Measurements from ENCODE around the gene TMEM30B. TPM values are rescaled to one million over a fixed set of nuclear protein-coding genes. Genes with fewer than 3 reads are reported as not detected.

Gene TMEM30B
- total and polyA plus RNA-seq, 2 of the 8 experiments (the other 6 are each of a cell fraction or from before 2014, with no cell fraction given), result 11.2 to 18.7 TPM

GRCh38 chr14:61323970-61324369 is 42.8 kb upstream of the TMEM30B start:
- no peak overlapping the region for H3K23ac ChIP-seq (ENCODE audit: insufficient read length)
- no peaks in the 10 kb centered on the region for H3K36me3 ChIP-seq (ENCODE audit: control insufficient read depth in 2 of 4, insufficient read depth in 4 of 4, low read length in 3 of 4)
- no peak overlapping the region for H3K4me3 ChIP-seq (ENCODE audit: extremely low read depth in 1 of 4, insufficient read depth in 2 of 4, low read depth in 3 of 4, low read length in 4 of 4)
- POLR2A ChIA-PET (ENCODE audit: partially characterized antibody), result interaction anchor here (0.7 kb wide), 1 partner anchor 15 kb away, joined by 6 read pairs; no protein-coding TSS in a partner anchor
- H4K8ac ChIP-seq (ENCODE audit: extremely low read depth, insufficient read depth, low read length), result no peak overlapping the region
- H4K5ac ChIP-seq (ENCODE audit: insufficient read length, low read depth, low read length), result no peak overlapping the region
- H2BK20ac ChIP-seq (ENCODE audit: low read length), result no peak overlapping the region
- peaks cover 15% of the 10 kb centered on the region; the same call in 1 of the 2 replicates for H3K23me2 ChIP-seq (ENCODE audit: low read depth, low read length)
- H3K27ac ChIP-seq (ENCODE audit: low read depth, low read length), result no peak overlapping the region
- no peak overlapping the region for H4K91ac ChIP-seq (replicated peaks; ENCODE audit: insufficient read length, low read length)
- H3K4ac ChIP-seq (replicated peaks; ENCODE audit: insufficient read length, low read depth, low read length), result no peak overlapping the region
- peaks cover 9 to 29% (median 23%) of the 10 kb centered on the region in 4 experiments for H3K27me3 ChIP-seq (replicated peaks in 1 of 4; ENCODE audit: control insufficient read depth in 3 of 4, extremely low read depth in 1 of 4, insufficient read depth in 3 of 4, low read length in 3 of 4)
- no peak overlapping the region for H2AK5ac ChIP-seq (ENCODE audit: low read depth, low read length)
- CTCF ChIA-PET (ENCODE audit: partially characterized antibody), result no interaction called here
- H2BK120ac ChIP-seq (replicated peaks; ENCODE audit: low read depth, low read length), result no peak overlapping the region
- H2AFZ ChIP-seq (ENCODE audit: low read length), result no peak overlapping the region
- H4K20me1 ChIP-seq (replicated peaks in 1 of 2; ENCODE audit: control insufficient read depth in 1 of 2, insufficient read depth in 2 of 2, low read length in 2 of 2), result no peaks in the 10 kb centered on the region
- H3K9me3 ChIP-seq (ENCODE audit: insufficient read depth in 2 of 2, low read depth in 1 of 2, low read length in 1 of 2), result peaks cover 0 to 4% of the 10 kb centered on the region in 2 experiments; a peak in 1 of 4 replicates
- H3K4me2 ChIP-seq (ENCODE audit: insufficient read depth in 1 of 2, low read depth in 2 of 2, low read length in 2 of 2), result no peak overlapping the region
- 85% methylated on average over 6 of the region's 6 CpGs; no CpG with 5 or more reads in 1 of the 2 experiments for WGBS, 2 experiments (ENCODE audit: extremely low coverage in 1 of 2, insufficient coverage in 1 of 2, insufficient read length in 1 of 2, insufficient replicate concordance in 2 of 2, low coverage in 1 of 2, low lambda C conversion rate in 2 of 2, missing lambda C conversion rate in 1 of 2)
- no peak overlapping the region for H3K9ac ChIP-seq (replicated peaks in 1 of 4; ENCODE audit: extremely low read depth in 1 of 4, low read depth in 3 of 4, low read length in 3 of 4)
- no peak overlapping the region for H3K14ac ChIP-seq (ENCODE audit: insufficient read length)
- H2BK15ac ChIP-seq (ENCODE audit: low read length), result no peak overlapping the region
- H3K79me2 ChIP-seq (ENCODE audit: control insufficient read depth in 1 of 2, insufficient read depth in 2 of 2, low read length in 2 of 2), result no peaks in the 10 kb centered on the region
- H3K4me1 ChIP-seq (replicated peaks in 1 of 4; ENCODE audit: control insufficient read depth in 3 of 4, insufficient read depth in 4 of 4, low read length in 3 of 4), result peaks cover 2 to 12% (median 8%) of the 10 kb centered on the region in 4 experiments
- H3K79me1 ChIP-seq (ENCODE audit: low read depth, low read length), result no peaks in the 10 kb centered on the region
- FAIRE-seq, result no peak
- TF ChIP-seq RNF2 (IDR thresholded peaks at IDR 0.05; ENCODE audit: borderline replicate concordance, low read depth, low read length, missing control alignments, poor library complexity, severe bottlenecking) (no peak), SRF (IDR thresholded peaks at IDR 0.05; ENCODE audit: low read depth, low read length) (no peak), RAD21 (IDR thresholded peaks at IDR 0.05 in 1 of 2, conservative IDR thresholded peaks at IDR 0.05 in 1 of 2; ENCODE audit: low read depth in 2 of 2, low read length in 2 of 2) (no peak), FOSL1 (IDR thresholded peaks at IDR 0.05; ENCODE audit: insufficient read depth, low read depth, low read length) (no peak), YY1 (IDR thresholded peaks at IDR 0.05; ENCODE audit: low read depth, low read length) (no peak), KDM1A (IDR thresholded peaks at IDR 0.05; ENCODE audit: borderline replicate concordance, low read length) (no peak), RFX5 (IDR thresholded peaks at IDR 0.05; ENCODE audit: borderline replicate concordance, low read depth, low read length) (no peak), CREB1 (IDR thresholded peaks at IDR 0.05) (no peak), KDM5A (IDR thresholded peaks at IDR 0.05; ENCODE audit: low read length) (no peak), SAP30 (IDR thresholded peaks at IDR 0.05; ENCODE audit: insufficient read depth, insufficient replicate concordance, low read length) (no peak), CHD2 (IDR thresholded peaks at IDR 0.05; ENCODE audit: low read length) (no peak), ZNF274 (IDR thresholded peaks at IDR 0.05; ENCODE audit: borderline replicate concordance, extremely low read depth, low read length) (no peak), TAF7 (optimal IDR thresholded peaks at IDR 0.05; ENCODE audit: borderline replicate concordance, low read depth, low read length) (no peak)
- no peak overlapping the region for H3K56ac ChIP-seq (replicated peaks; ENCODE audit: insufficient read length, low read depth, low read length)
- H2BK5ac ChIP-seq (ENCODE audit: low read depth, low read length), result no peak overlapping the region
- no peak overlapping the region for H2BK12ac ChIP-seq (ENCODE audit: low read depth, low read length)
- DNase-seq (ENCODE audit: low read depth in 1 of 2, low spot score in 2 of 2), result no peak
- H3K18ac ChIP-seq (ENCODE audit: extremely low read depth, low read length), result no peak overlapping the region

All from H1 (cell line).